Lower lobe of right lung (tissue), 2 donors: Measurements from ENCODE around the gene SRGAP3. TPM values are rescaled to one million over a fixed set of nuclear protein-coding genes. Genes with fewer than 3 reads are reported as not detected.

Experiments
- ATAC-seq, 2 donors: fragments of 200-7000 bp; cut with Tn5 transposase; one replicate each; pipeline ENCODE4 v1.9.1; 2020 to 2022; ENCODE audit warnings: mild to moderate bottlenecking in 2 of 2, moderate library complexity in 2 of 2
- DNase-seq: peaks from one replicate; pipeline ENCODE4 v3.0.0-alpha.2; 2020
- H3K27ac ChIP-seq: fragments of 200-600 bp; one replicate; pipeline ENCODE4 v1.8.0; 2022
- H3K27me3 ChIP-seq: fragments of 200-600 bp; one replicate; pipeline ENCODE4 v1.8.0; 2022; ENCODE audit warnings: low read depth
- H3K36me3 ChIP-seq: fragments of 200-600 bp; one replicate; pipeline ENCODE4 v1.8.0; 2022; ENCODE audit warnings: mild to moderate bottlenecking
- H3K4me1 ChIP-seq: fragments of 200-600 bp; one replicate; pipeline ENCODE4 v1.8.0; 2022
- H3K4me3 ChIP-seq: fragments of 200-600 bp; one replicate; pipeline ENCODE4 v1.8.0; 2022; ENCODE audit warnings: mild to moderate bottlenecking
- H3K9me3 ChIP-seq: fragments of 200-600 bp; one replicate; pipeline ENCODE4 v1.8.0; 2022
- CTCF ChIP-seq: fragments of 200-600 bp; IDR thresholded peaks from one replicate; pipeline ENCODE4 v1.8.0; 2022; ENCODE audit warnings: antibody characterized with exemption, mild to moderate bottlenecking
- intact Hi-C: fragments of 100-400 bp; cut with DNase I; formaldehyde crosslinking; loops from one replicate; pipeline ENCODE4 v1.11.0; 2022
- total RNA-seq: library from RNA; stranded (reverse); fragmentation: NEBNext Ultra II Directional; extraction: Animal tissue kit (Norgen Biotek cat#: 25700); gene quantifications from one replicate; pipeline ENCODE4 v1.2.1, GENCODE V29; 2021
- donor health status: DM: no; HTN: yes; CAD: no; lungs with severe emphysema.

Gene SRGAP3
- total RNA-seq, 1 donor from 2014 or later, result 7.8 TPM

GRCh38 chr3:9109568-9109914, 139.9 kb downstream of the SRGAP3 start:
- intact Hi-C loops, result no loop called here
- no peak for TF ChIP-seq CTCF
- ATAC-seq, result no peak

GRCh38 chr3:9108876-9109567, 140.4 kb downstream of the SRGAP3 start:
- Histone ChIP-seq H3K36me3 (no peaks in the 10 kb centered on the region), H3K9me3 (no peaks in the 10 kb centered on the region), H3K4me3 (no peak overlapping the region), H3K27ac (no peak overlapping the region), H3K4me1 (no peaks in the 10 kb centered on the region), H3K27me3 (no peaks in the 10 kb centered on the region)
- DNase-seq, result no peak
- intact Hi-C loops, result no loop called here
- TF ChIP-seq CTCF, result no peak
- ATAC-seq, result no peak

More at GRCh38 chr3:9109568-9109914, 139.9 kb downstream of the SRGAP3 start:
- H3K4me3 ChIP-seq, result no peak overlapping the region
- no peaks in the 10 kb centered on the region for H3K27me3 ChIP-seq
- H3K36me3 ChIP-seq, result no peaks in the 10 kb centered on the region
- no peak overlapping the region for H3K27ac ChIP-seq
- no peak for DNase-seq
- H3K4me1 ChIP-seq, result no peaks in the 10 kb centered on the region
- no peaks in the 10 kb centered on the region for H3K9me3 ChIP-seq

GRCh38 chr3:9107738-9108137, 141.7 kb downstream of the SRGAP3 start:
- H3K27me3 ChIP-seq, result no peaks in the 10 kb centered on the region
- H3K4me1 ChIP-seq, result no peaks in the 10 kb centered on the region
- H3K9me3 ChIP-seq, result no peaks in the 10 kb centered on the region
- no peak overlapping the region for H3K27ac ChIP-seq
- no peak overlapping the region for H3K4me3 ChIP-seq
- ATAC-seq (no peak), DNase-seq (no peak)
- intact Hi-C loops, result no loop called here
- no peaks in the 10 kb centered on the region for H3K36me3 ChIP-seq
- no peak for TF ChIP-seq CTCF

GRCh38 chr3:9105421-9105820, 144.0 kb downstream of the SRGAP3 start:
- no peak for TF ChIP-seq CTCF

GRCh38 chr3:9104121-9104520, 145.3 kb downstream of the SRGAP3 start:
- Histone ChIP-seq H3K4me3 (no peak overlapping the region), H3K36me3 (no peaks in the 10 kb centered on the region), H3K27me3 (no peaks in the 10 kb centered on the region), H3K27ac (no peak overlapping the region), H3K9me3 (no peaks in the 10 kb centered on the region), H3K4me1 (no peaks in the 10 kb centered on the region)
- DNase-seq (no peak), ATAC-seq (no peak)
- intact Hi-C loops, result no loop called here
- no peak for TF ChIP-seq CTCF

More at GRCh38 chr3:9105421-9105820, 144.0 kb downstream of the SRGAP3 start:
- no peaks in the 10 kb centered on the region for H3K36me3 ChIP-seq
- H3K27me3 ChIP-seq, result no peaks in the 10 kb centered on the region
- intact Hi-C loops, result no loop called here
- no peaks in the 10 kb centered on the region for H3K4me1 ChIP-seq
- no peak overlapping the region for H3K27ac ChIP-seq
- DNase-seq, result no peak
- no peak overlapping the region for H3K4me3 ChIP-seq
- no peak for ATAC-seq
- no peaks in the 10 kb centered on the region for H3K9me3 ChIP-seq
